Measurements from ENCODE around the gene ZKSCAN8. TPM values are rescaled to one million over a fixed set of nuclear protein-coding genes. Genes with fewer than 3 reads are reported as not detected.

The ZKSCAN8 gene
- polyA plus RNA-seq, 1 of the 3 experiments (the other 2 are of a cell fraction): 4.3 TPM

DNA sequence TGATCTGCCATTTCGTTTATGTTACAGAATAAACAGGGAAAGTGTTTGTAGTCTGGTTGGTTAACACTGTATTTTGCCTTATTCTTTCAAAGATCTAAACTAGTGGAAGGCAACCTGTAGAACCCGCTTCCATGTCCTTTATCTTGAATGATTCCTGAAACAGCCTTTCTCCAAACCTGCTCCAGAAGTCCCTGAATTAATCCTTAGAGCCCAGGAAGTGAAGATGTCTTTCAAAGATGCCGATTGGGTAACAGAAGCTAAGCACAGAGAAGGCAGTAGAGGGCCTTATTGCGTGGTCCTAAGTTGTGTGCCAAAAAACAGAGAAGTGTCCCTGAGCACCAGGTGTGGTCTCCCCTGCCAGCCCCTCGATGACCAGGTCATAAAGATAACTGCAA, 36.4 kb upstream of the ZKSCAN8 start (continued):
- TF ChIP-seq, protein P1, sequence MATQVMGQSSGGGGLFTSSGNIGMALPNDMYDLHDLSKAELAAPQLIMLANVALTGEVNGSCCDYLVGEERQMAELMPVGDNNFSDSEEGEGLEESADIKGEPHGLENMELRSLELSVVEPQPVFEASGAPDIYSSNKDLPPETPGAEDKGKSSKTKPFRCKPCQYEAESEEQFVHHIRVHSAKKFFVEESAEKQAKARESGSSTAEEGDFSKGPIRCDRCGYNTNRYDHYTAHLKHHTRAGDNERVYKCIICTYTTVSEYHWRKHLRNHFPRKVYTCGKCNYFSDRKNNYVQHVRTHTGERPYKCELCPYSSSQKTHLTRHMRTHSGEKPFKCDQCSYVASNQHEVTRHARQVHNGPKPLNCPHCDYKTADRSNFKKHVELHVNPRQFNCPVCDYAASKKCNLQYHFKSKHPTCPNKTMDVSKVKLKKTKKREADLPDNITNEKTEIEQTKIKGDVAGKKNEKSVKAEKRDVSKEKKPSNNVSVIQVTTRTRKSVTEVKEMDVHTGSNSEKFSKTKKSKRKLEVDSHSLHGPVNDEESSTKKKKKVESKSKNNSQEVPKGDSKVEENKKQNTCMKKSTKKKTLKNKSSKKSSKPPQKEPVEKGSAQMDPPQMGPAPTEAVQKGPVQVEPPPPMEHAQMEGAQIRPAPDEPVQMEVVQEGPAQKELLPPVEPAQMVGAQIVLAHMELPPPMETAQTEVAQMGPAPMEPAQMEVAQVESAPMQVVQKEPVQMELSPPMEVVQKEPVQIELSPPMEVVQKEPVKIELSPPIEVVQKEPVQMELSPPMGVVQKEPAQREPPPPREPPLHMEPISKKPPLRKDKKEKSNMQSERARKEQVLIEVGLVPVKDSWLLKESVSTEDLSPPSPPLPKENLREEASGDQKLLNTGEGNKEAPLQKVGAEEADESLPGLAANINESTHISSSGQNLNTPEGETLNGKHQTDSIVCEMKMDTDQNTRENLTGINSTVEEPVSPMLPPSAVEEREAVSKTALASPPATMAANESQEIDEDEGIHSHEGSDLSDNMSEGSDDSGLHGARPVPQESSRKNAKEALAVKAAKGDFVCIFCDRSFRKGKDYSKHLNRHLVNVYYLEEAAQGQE (IDR thresholded peaks at IDR 0.05; ENCODE audit: low read depth, low read length): no peak

DNA sequence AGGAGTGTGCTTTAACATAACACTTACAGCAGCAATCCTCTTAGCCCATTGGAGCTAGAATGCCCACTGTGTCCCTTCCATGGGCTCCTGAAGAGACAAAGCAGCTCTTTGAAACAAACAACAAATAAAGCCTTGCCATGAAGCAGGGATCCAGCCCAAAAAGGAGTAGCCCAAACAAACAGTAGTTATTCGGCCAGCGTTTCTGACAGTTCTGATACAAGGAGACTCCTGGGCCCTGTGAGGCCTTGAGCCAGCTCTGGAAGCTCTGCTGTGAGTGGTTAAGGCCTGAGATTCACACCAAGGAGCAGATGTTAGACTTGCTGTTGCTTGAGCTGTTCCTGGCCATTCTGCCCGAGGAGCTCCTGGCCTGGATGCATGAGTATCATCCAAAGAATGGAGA, 34.2 kb upstream of the ZKSCAN8 start:
- Histone ChIP-seq H3K79me2 (ENCODE audit: insufficient read depth) (no peaks in the 10 kb centered on the region), H3K36me3 (replicated peaks in 1 of 2; ENCODE audit: control insufficient read depth in 1 of 2, insufficient read depth in 2 of 2, low read length in 1 of 2) (no peaks in the 10 kb centered on the region), H3K4me2 (no peak overlapping the region), H3K27me3 (ENCODE audit: insufficient read depth) (no peaks in the 10 kb centered on the region), H4K20me1 (ENCODE audit: insufficient read depth) (no peaks in the 10 kb centered on the region), H3K9me2 (no peaks in the 10 kb centered on the region), H2AFZ (ENCODE audit: low read depth) (no peak overlapping the region), H3K9me3 (no peaks in the 10 kb centered on the region), H3K4me3 (ENCODE audit: low read depth in 2 of 2, low read length in 1 of 2) (no peak overlapping the region), H3F3A (replicated peaks; ENCODE audit: insufficient read depth) (peaks cover 6% of the 10 kb centered on the region), H3K9ac (no peak overlapping the region), H3K4me1 (ENCODE audit: control insufficient read depth in 1 of 2, insufficient read depth in 2 of 2, low read depth in 1 of 2, low read length in 1 of 2) (peaks cover 0 to 3% of the 10 kb centered on the region in 2 experiments; a peak in 2 of 4 replicates), H3K27ac (ENCODE audit: low read depth in 2 of 2, low read length in 1 of 2) (no peak overlapping the region)
- DNase-seq: no peak
- no peak for TF ChIP-seq TCF12 (IDR thresholded peaks at IDR 0.05)
- no peak for TF ChIP-seq FOSL2 (IDR thresholded peaks at IDR 0.05; ENCODE audit: borderline replicate concordance, low read depth)
- TF ChIP-seq, protein P2, sequence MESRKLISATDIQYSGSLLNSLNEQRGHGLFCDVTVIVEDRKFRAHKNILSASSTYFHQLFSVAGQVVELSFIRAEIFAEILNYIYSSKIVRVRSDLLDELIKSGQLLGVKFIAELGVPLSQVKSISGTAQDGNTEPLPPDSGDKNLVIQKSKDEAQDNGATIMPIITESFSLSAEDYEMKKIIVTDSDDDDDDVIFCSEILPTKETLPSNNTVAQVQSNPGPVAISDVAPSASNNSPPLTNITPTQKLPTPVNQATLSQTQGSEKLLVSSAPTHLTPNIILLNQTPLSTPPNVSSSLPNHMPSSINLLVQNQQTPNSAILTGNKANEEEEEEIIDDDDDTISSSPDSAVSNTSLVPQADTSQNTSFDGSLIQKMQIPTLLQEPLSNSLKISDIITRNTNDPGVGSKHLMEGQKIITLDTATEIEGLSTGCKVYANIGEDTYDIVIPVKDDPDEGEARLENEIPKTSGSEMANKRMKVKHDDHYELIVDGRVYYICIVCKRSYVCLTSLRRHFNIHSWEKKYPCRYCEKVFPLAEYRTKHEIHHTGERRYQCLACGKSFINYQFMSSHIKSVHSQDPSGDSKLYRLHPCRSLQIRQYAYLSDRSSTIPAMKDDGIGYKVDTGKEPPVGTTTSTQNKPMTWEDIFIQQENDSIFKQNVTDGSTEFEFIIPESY (IDR thresholded peaks at IDR 0.05; ENCODE audit: borderline replicate concordance, low read depth): no peak
- TF ChIP-seq, protein P3, sequence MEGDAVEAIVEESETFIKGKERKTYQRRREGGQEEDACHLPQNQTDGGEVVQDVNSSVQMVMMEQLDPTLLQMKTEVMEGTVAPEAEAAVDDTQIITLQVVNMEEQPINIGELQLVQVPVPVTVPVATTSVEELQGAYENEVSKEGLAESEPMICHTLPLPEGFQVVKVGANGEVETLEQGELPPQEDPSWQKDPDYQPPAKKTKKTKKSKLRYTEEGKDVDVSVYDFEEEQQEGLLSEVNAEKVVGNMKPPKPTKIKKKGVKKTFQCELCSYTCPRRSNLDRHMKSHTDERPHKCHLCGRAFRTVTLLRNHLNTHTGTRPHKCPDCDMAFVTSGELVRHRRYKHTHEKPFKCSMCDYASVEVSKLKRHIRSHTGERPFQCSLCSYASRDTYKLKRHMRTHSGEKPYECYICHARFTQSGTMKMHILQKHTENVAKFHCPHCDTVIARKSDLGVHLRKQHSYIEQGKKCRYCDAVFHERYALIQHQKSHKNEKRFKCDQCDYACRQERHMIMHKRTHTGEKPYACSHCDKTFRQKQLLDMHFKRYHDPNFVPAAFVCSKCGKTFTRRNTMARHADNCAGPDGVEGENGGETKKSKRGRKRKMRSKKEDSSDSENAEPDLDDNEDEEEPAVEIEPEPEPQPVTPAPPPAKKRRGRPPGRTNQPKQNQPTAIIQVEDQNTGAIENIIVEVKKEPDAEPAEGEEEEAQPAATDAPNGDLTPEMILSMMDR (IDR thresholded peaks at IDR 0.05): no peak
- TF ChIP-seq EP300 (IDR thresholded peaks at IDR 0.05; ENCODE audit: borderline replicate concordance in 1 of 2, low read depth in 1 of 2, low read length in 1 of 2): no peak
- TF ChIP-seq, protein P4, sequence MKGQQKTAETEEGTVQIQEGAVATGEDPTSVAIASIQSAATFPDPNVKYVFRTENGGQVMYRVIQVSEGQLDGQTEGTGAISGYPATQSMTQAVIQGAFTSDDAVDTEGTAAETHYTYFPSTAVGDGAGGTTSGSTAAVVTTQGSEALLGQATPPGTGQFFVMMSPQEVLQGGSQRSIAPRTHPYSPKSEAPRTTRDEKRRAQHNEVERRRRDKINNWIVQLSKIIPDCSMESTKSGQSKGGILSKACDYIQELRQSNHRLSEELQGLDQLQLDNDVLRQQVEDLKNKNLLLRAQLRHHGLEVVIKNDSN (IDR thresholded peaks at IDR 0.05; ENCODE audit: borderline replicate concordance, low read depth): no peak
- no peak for TF ChIP-seq FOXM1 (IDR thresholded peaks at IDR 0.05; ENCODE audit: low read depth)
- TF ChIP-seq, protein P5, sequence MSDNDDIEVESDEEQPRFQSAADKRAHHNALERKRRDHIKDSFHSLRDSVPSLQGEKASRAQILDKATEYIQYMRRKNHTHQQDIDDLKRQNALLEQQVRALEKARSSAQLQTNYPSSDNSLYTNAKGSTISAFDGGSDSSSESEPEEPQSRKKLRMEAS (IDR thresholded peaks at IDR 0.05; ENCODE audit: low read depth): no peak
- POLR2A ChIA-PET: no interaction called here
- 63% methylated on average over 3 of the region's 3 CpGs for WGBS (ENCODE audit: low lambda C conversion rate)
- CTCF ChIA-PET: interaction anchor here (0.8 to 1.6 kb wide), 2 partner anchors 11 to 248 kb away, joined by 3 read pairs; no protein-coding TSS in a partner anchor

All from SK-N-SH (cell line).